GM18868 (cell line): ENCODE results near the gene EEF2K.
A peak's percentile ranks its signal among the peaks of the same experiment; 100 is the strongest.
"Not testable (repeated sequence)": the region's sequence is repeated elsewhere in the genome, so short reads cannot be mapped to it uniquely, and the experiment has no call there.

ENCODE experiments used
- ATAC-seq: cut with Tn5 transposase; IDR thresholded peaks from one replicate; pipeline ENCODE4 v1.9.1; 2021; ENCODE audit warnings: mild to moderate bottlenecking, moderate library complexity; ENCODE audit not compliant: unreplicated experiment

The EEF2K gene

GRCh38 chr16:22207715-22208360, 1.8 kb downstream of the EEF2K start:
- ATAC-seq, result no peak

DNA sequence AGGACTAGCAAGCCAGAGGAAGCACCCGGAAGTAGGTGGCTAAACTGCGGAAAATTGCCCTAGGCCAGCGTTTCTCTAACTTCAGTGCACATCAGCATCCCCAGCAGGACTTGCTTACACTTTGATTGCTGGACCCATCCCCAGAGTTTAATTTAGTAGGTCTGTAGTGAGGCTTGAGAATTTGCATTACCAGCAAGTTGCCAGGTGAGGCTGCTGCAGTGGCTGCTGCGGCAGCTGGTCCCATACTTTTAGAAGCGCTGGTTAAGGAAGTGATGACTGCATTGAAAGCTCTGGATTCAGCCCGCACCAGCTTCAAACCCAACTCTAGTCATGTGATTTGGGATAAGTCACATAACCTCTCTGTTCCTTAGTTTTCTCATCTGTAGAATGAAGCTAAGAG, 4.2 kb downstream of the EEF2K start:
- ATAC-seq, result no peak

- ATAC-seq, result no peak
Observed at GRCh38 chr16:22210854-22211253, 4.8 kb downstream of the EEF2K start.

DNA sequence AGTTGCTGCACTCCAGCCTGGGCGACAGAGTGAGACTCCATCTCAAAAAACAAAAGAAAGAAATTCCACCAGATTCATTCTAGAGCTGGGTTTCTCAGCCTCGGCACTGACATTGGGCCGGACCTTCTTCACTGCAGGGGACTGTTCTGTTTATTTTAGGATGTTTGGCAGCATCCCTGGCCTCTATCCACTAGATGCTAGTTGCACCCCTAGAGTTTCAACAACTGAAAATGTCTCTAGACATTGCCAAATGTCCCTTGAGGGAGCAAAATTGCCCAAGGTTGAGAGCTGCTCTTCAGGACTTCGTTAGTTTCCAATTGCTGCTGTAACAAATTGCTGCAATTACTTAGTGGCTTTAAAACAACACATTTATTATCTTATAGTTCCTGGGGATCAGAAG, 7.2 kb downstream of the EEF2K start:
- no peak for ATAC-seq

GRCh38 chr16:22213801-22214200, 7.7 kb downstream of the EEF2K start:
- ATAC-seq, result no peak

GRCh38 chr16:22214402-22214801, 8.3 kb downstream of the EEF2K start:
- no peak for ATAC-seq

DNA sequence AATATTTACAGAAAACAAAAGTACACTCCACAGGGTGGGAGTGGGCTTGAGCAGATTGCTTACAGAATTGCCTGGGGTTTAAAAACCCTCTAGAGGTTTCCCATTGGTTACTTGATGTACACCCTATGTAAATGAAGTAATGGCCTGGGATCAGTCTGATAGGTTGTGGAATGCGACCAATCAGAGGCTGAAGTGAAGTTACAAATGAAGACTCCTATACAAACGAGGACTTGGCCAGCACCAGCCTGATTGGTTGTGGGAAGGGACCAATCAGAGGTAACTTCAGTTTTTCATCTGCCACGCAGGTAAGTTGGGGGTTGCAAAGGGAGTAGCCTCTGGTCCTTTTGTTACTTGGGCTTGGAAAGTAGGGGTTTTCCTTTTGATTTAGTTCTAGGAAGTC, 8.8 kb downstream of the EEF2K start:
- no peak for ATAC-seq

GRCh38 chr16:22216191-22216831, 10.2 kb downstream of the EEF2K start:
- ATAC-seq, result no peak

DNA sequence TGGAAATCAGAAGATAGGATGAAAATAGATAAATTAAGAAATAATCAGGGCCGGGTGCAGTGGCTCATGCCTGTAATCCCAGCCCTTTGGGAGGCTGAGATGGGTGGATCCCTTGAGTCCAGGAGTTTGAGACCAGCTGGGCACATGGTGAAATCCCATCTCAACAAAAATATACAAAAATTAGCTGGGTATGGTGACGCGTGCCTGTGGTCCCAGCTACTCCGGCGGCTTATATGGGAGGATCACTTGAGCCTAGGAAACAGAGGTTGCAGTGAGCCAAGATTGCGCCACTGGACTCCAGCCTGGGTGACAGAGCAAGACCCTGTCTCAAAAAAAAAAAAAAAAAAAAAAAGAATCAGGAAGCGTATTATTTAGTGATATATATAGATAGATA, 10.8 kb downstream of the EEF2K start:
- not testable (repeated sequence) for ATAC-seq

DNA sequence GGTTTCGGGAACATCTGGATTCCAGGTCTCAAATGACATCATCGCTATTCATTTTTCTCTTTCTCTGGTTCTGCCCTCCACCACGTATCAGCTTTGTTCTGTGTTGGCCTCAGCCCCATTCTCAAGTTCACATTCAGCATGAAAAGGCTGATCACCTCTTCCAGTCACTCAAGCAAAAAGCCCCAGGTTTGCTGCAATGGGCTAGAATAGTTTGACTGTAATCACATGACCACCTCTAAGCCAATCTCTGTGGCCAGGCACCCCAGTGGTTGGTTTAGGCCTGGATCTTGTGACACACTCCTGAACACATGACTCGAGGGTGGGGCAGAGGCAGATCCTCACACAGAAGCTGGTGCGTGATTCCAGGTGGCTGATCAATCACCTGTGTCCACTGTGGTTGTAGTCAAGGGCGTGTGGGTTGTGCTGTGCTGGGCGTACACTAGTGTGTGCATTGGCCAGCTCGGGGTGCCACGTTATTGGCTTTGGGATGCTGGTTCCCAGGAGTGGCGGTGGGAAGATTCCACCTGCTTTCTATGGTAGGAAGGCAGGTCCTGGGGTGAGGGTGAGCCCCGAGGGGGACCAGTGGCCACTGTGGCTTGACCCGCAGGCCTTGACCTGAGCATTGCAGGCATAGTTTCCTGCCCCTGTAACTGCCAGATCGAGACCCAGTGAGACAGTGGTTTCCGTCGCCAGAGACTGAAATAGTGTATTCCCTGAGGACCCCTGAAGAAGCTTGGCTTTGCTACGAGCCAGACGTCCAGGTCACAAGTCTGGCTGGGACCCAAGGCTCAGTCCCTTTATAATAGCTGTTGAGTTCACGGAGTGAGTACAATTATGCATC, 12.0 kb downstream of the EEF2K start:
- ATAC-seq, result peak; percentile 95

GRCh38 chr16:22219389-22220068, 13.5 kb downstream of the EEF2K start:
- ATAC-seq, result no peak

DNA sequence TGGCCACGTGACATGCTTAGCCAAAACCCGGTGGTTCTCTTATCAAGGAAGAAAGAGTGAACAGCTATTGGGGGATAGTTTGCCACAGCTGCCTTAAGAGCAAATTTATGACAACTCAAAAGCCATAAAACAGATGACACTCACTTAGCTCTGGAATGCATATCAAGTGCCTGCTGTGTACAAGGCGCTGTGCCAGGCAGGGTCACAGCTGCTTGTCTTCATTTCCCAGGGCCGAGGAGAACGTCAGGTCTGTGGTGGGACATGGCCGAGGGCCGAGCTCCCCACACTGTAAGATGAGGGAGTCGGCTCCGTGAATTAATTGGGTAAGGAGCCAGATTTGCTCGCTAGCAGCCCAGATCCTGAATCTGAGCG, 14.0 kb downstream of the EEF2K start:
- no peak for ATAC-seq

DNA sequence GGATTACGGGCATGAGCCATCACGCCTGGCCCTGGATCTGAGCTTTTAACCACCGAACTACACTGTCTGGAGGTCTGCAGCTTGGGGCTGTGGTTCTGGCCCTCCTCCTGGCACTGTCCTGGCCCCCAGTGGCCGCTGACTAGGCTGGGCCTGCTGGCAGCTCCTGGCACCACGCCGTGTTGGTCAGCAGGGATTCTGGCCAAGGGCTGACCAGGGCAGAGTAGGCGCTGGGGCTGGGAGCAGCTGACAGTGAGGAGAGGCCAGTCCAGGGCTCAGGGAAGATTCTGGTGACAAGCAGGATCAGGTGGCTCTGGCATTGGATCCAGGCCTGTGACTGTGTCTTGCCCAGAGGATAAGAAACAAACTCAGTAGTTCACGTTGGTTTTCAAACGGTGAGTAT, 14.6 kb downstream of the EEF2K start:
- ATAC-seq, result no peak

DNA sequence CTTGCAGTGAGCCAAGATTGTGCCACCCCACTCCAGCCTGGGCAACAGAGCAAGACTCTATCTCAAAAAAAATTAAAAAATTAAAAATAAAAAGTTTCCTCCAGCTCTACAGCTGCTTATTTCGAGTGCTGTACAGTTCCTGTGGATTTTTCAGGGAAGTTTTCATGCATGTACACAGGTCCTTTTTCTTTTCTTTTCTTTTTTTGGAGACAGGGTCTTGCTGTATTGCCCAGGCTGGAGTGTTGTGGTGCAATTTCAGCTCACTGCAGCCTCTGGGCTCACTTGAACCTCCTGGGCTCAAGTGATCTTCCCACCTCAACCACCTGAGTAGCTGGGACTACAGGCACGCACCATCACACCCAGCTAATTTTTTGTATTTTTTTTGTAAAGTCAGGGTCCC, 15.9 kb downstream of the EEF2K start:
- no peak for ATAC-seq

- no peak for ATAC-seq
Observed at GRCh38 chr16:22222998-22223397, 16.9 kb downstream of the EEF2K start.

DNA sequence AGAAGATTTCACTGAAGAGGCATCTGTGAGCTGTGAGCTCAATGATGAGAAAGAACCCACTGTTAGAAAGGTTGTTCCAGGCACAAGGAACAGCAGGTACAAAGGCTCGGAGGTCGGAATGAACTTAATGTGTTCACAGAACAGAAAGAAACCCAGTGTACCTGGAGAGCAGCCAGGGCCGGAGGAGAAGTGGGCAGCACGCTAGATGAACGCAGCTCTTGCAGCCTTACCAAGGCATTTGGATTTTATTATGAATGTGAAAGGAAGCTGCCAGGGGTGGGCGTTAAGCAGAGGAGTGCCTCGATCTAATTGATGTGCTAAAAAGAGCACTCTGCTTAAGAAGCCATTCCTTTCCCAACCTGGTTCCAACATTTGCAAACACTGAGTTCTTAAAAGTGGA, 19.0 kb downstream of the EEF2K start:
- ATAC-seq, result no peak

DNA sequence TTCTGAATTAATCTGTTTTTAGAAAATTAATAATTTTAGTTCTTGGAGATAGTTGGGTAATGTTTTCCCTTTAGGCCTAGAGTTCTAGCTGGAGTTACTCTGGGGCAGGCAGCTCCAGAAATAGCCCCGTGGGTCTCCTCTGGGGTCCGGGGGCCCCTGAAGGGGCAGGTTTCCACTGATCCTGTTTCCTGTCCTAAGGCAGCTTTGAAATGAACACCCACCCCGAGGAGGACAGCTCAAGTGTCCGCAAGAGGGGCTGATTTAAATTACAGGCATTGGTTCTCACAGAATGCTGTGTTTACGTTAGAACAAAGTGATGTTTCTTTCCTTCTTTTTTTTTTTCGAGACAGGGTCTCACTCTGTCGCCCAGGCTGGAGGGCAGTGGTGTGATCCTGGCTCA, 23.8 kb downstream of the EEF2K start:
- no peak for ATAC-seq

- no peak for ATAC-seq
Observed at GRCh38 chr16:22232277-22233036, 26.4 kb downstream of the EEF2K start.

GRCh38 chr16:22233037-22233372, 26.9 kb downstream of the EEF2K start:
- no peak for ATAC-seq

- no peak for ATAC-seq
Observed at GRCh38 chr16:22235839-22236745, 30.0 kb downstream of the EEF2K start.
